Measurements from ENCODE around the gene CAMK2D.

Gene CAMK2D

DNA sequence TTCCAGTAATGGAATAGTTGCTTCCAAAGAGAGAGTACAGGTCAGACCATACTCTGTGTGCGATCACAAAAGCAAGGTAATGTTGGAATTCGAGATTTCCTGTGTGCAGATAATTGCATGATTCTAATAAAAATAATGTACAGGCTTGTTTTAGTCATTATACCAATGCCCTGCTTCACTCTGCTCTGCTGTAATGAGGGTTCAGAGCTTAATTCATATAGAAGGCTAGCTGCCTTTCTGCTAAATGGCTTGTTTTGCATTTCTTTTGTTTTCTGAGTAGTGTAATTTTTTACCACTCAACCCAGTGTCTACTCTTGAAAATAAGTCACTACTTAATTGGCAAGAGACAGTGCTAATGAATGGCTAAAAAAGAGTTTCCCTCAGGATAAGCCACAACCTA is 236.0 kb downstream of the CAMK2D start:
- no peak overlapping the region for H3K4me3 ChIP-seq (ENCODE audit: low read depth, low read length)
- DNase-seq (ENCODE audit: low read depth, low spot score) = no peak
- POLR2A ChIA-PET = no interaction called here
- CTCF ChIA-PET = no interaction called here
- TF ChIP-seq, protein P1, sequence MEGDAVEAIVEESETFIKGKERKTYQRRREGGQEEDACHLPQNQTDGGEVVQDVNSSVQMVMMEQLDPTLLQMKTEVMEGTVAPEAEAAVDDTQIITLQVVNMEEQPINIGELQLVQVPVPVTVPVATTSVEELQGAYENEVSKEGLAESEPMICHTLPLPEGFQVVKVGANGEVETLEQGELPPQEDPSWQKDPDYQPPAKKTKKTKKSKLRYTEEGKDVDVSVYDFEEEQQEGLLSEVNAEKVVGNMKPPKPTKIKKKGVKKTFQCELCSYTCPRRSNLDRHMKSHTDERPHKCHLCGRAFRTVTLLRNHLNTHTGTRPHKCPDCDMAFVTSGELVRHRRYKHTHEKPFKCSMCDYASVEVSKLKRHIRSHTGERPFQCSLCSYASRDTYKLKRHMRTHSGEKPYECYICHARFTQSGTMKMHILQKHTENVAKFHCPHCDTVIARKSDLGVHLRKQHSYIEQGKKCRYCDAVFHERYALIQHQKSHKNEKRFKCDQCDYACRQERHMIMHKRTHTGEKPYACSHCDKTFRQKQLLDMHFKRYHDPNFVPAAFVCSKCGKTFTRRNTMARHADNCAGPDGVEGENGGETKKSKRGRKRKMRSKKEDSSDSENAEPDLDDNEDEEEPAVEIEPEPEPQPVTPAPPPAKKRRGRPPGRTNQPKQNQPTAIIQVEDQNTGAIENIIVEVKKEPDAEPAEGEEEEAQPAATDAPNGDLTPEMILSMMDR (IDR thresholded peaks at IDR 0.05; ENCODE audit: insufficient read depth, low read length, missing control alignments) = no peak

GRCh38 chr4:113524505-113525186 is 236.9 kb downstream of the CAMK2D start:
- ChIA-PET POLR2A (no interaction called here), CTCF (interaction anchor here (1.4 kb wide), 1 partner anchor 10 kb away, joined by 4 read pairs; no protein-coding TSS in a partner anchor)
- no peak for DNase-seq (ENCODE audit: low read depth, low spot score)
- TF ChIP-seq, protein P1 (IDR thresholded peaks at IDR 0.05; ENCODE audit: insufficient read depth, low read length, missing control alignments) = no peak
- H3K4me3 ChIP-seq (ENCODE audit: low read depth, low read length) = no peak overlapping the region

DNA sequence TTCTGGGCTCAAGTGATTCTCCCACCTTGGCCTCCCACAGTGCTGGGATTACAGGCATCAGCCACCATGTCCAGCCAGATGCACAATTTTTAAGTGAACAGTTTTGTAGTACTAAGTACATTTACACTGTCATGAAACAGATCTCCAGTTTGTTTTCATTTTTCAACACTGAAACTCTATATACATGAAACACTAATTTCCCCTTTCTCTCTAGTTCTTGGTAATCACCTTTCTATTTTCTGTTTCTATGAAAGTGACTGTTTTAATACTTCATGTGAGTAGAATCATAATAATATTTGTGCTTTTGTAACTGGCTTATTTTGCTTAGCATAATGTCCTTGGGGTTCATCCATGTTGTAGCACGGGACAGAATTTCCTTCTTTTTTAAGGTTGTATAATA is 237.4 kb downstream of the CAMK2D start:
- POLR2A ChIA-PET = no interaction called here
- no peak for DNase-seq (ENCODE audit: low read depth, low spot score)
- no peak overlapping the region for H3K4me3 ChIP-seq (ENCODE audit: low read depth, low read length)
- TF ChIP-seq, protein P1 (IDR thresholded peaks at IDR 0.05; ENCODE audit: insufficient read depth, low read length, missing control alignments) = no peak
- CTCF ChIA-PET = interaction anchor here (1.4 to 1.7 kb wide), 2 partner anchors 10 to 129 kb away, joined by 4 read pairs; no protein-coding TSS in a partner anchor

- no peak overlapping the region for H3K4me3 ChIP-seq (ENCODE audit: low read depth, low read length)
- DNase-seq (ENCODE audit: low read depth, low spot score) = no peak
- ChIA-PET POLR2A (no interaction called here), CTCF (interaction anchor here (0.9 to 1.7 kb wide), 3 partner anchors 21 to 128 kb away, joined by 3 to 4 read pairs (median 4); no protein-coding TSS in a partner anchor)
- TF ChIP-seq, protein P1 (IDR thresholded peaks at IDR 0.05; ENCODE audit: insufficient read depth, low read length, missing control alignments) = no peak
Observed at GRCh38 chr4:113522433-113522832, 239.1 kb downstream of the CAMK2D start.

GRCh38 chr4:113513382-113513781 is 248.2 kb downstream of the CAMK2D start:
- ChIA-PET POLR2A (no interaction called here), CTCF (no interaction called here)
- DNase-seq (ENCODE audit: low read depth, low spot score) = no peak
- H3K4me3 ChIP-seq (ENCODE audit: low read depth, low read length) = no peak overlapping the region
- TF ChIP-seq, protein P1 (IDR thresholded peaks at IDR 0.05; ENCODE audit: insufficient read depth, low read length, missing control alignments) = no peak

DNA sequence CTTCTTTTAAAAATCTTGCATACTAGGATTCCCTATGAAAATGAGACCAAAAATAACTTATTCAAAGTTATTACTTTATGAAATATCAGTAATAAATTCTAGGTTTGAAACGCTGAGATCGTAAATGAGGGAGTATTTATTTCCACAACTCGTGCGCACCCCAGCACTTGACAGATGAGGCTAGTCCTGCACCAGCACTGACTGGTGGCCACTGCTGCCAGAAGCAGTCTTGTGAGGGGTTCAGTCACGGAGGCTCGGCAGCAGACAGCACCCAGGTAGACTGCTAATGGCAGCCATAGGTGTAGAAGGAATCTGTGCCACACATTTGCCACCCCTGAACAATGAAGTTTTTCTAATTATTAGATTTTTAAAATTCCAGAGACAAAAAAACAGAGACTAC is 248.7 kb downstream of the CAMK2D start:
- H3K4me3 ChIP-seq (ENCODE audit: low read depth, low read length) = no peak overlapping the region
- CTCF ChIA-PET = no interaction called here
- no peak for DNase-seq (ENCODE audit: low read depth, low spot score)
- TF ChIP-seq, protein P1 (IDR thresholded peaks at IDR 0.05; ENCODE audit: insufficient read depth, low read length, missing control alignments) = no peak
- POLR2A ChIA-PET = no interaction called here
